GM23248 (cell line): ENCODE measurements around the gene SLC26A5. TPM values are rescaled to one million over a fixed set of nuclear protein-coding genes. Genes with fewer than 3 reads are reported as not detected.

Experiments
- DNase-seq: peaks from one replicate; pipeline ENCODE4 v3.0.0-alpha.2; 2015
- H2AFZ ChIP-seq: fragments of 200-600 bp; sonication (generic); 2 replicates; pipeline ENCODE4 v1.6.1; 2016; ENCODE audit warnings: antibody characterized with exemption
- H3F3A ChIP-seq: fragments of 200-600 bp; sonication (generic); 2 replicates; pipeline ENCODE4 v1.6.1; 2016; ENCODE audit warnings: mild to moderate bottlenecking, antibody characterized with exemption, mixed run types; ENCODE audit not compliant: insufficient read depth
- H3K27ac ChIP-seq: fragments of 200-600 bp; sonication (generic); 2 replicates; pipeline ENCODE4 v1.5.1; 2016; ENCODE audit warnings: mild to moderate bottlenecking
- H3K27me3 ChIP-seq: fragments of 200-600 bp; sonication (generic); replicated peaks from 2 replicates; pipeline ENCODE4 v1.6.1; 2016; ENCODE audit warnings: mild to moderate bottlenecking; ENCODE audit not compliant: insufficient read depth
- H3K36me3 ChIP-seq: fragments of 200-600 bp; sonication (generic); 2 replicates; pipeline ENCODE4 v1.6.1; 2016; ENCODE audit warnings: low read depth, mild to moderate bottlenecking
- H3K4me1 ChIP-seq: fragments of 200-600 bp; sonication (generic); 2 replicates; pipeline ENCODE4 v1.6.1; 2016; ENCODE audit warnings: mild to moderate bottlenecking; ENCODE audit not compliant: insufficient read depth
- H3K4me2 ChIP-seq: fragments of 200-600 bp; sonication (generic); one replicate; pipeline ENCODE4 v1.6.1; 2016; ENCODE audit warnings: mild to moderate bottlenecking; ENCODE audit not compliant: unreplicated experiment
- H3K4me3 ChIP-seq: fragments of 200-600 bp; sonication (generic); 2 replicates; pipeline ENCODE4 v1.5.1; 2016; ENCODE audit warnings: mild to moderate bottlenecking
- H3K79me2 ChIP-seq: fragments of 200-600 bp; sonication (generic); 2 replicates; pipeline ENCODE4 v1.6.1; 2016; ENCODE audit warnings: mild to moderate bottlenecking; ENCODE audit not compliant: insufficient read depth
- H3K9ac ChIP-seq: fragments of 200-600 bp; sonication (generic); 2 replicates; pipeline ENCODE4 v1.6.1; 2016; ENCODE audit warnings: mild to moderate bottlenecking
- H3K9me2 ChIP-seq: fragments of 200-600 bp; sonication (generic); 2 replicates; pipeline ENCODE4 v1.6.1; 2016; ENCODE audit warnings: mixed run types, mild to moderate bottlenecking, moderate library complexity; ENCODE audit not compliant: insufficient read depth
- H3K9me3 ChIP-seq: fragments of 200-600 bp; sonication (generic); one replicate; pipeline ENCODE4 v1.6.1; 2017; ENCODE audit warnings: low read depth
- H4K20me1 ChIP-seq: fragments of 200-600 bp; sonication (generic); 2 replicates; pipeline ENCODE4 v1.6.0; 2016; ENCODE audit not compliant: insufficient read depth
- EZH2 ChIP-seq: fragments of 200-600 bp; sonication (generic); IDR thresholded peaks from 2 replicates; pipeline ENCODE4 v1.6.1; 2018; ENCODE audit warnings: antibody characterized with exemption, mild to moderate bottlenecking; ENCODE audit not compliant: insufficient read depth, poor library complexity, severe bottlenecking
- EZH2phosphoT487 ChIP-seq: fragments of 200-600 bp; sonication (generic); IDR thresholded peaks from 2 replicates; pipeline ENCODE4 v1.6.1; 2018; ENCODE audit warnings: antibody characterized with exemption, moderate library complexity, mild to moderate bottlenecking, low read depth; ENCODE audit not compliant: insufficient read depth
- WGBS, 2 experiments: methylation state at CpG; one replicate each; pipeline ENCODE4 v1.1.6; 2015 to 2017; ENCODE audit warnings: low lambda C conversion rate in 2 of 2, low coverage in 1 of 2; ENCODE audit errors: missing lambda C conversion rate in 2 of 2; 5-methylcytosine and 5-hydroxymethylcytosine counted together
- in situ Hi-C: fragments of 300-500 bp; cut with MboI; formaldehyde crosslinking; loops from 2 replicates; pipeline ENCODE4 v1.15.0; 2020
- polyA plus RNA-seq: library from polyadenylated mRNA; unstranded; fragments of >200 nt; fragmentation: Nextera tagmentation; extraction: Ambion mirVana; gene quantifications from 2 replicates; pipeline ENCODE4 v1.2.1, GENCODE V29; 2016
- total RNA-seq: library from RNA; depleted of rRNA; stranded (reverse); fragments of >200 nt; shearing (Covaris generic); gene quantifications from 2 replicates; pipeline ENCODE4 v1.2.3, GENCODE V29; 2014

The SLC26A5 gene
- total and polyA plus RNA-seq, 2 experiments from 2014 or later = not detected

DNA sequence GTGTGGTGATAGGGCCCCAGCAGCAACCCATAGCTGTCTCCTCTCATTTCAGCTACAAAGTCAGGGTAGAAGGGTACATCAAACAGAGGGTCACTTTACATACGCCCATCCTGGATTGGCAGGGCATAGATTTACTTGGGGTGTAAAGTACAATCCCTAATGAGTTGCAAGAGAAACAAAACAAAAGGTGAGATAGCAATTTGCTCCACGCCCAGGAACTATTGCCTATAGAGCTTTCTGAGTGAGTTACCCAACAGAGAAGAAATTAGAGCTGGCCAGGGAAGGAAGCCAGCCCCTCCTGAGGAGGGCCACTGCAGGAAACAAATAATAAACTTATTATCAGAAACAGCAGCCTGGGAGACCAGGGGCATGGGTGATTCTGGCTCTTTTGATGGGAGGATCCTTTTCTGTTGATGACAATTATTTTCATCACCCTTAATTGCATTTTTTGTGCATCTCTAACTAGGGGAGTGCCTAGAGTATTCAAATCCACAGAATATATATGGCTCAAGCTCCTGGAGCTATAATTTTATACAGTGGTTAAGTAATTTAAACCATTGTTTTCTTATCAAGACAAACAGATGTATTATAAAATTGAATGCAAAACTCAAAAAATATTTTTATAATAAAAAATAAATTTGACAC, 47.4 kb downstream of the SLC26A5 start:
- Histone ChIP-seq H3K27ac (no peak overlapping the region), H3K4me1 (no peaks in the 10 kb centered on the region), H4K20me1 (no peaks in the 10 kb centered on the region), H3K27me3 (0 out of 2 replicates have a peak, but pooled peaks cover 3% of the 10 kb centered on the region), H3F3A (no peaks in the 10 kb centered on the region), H3K4me2 (no peak overlapping the region), H3K9me2 (no peaks in the 10 kb centered on the region), H3K36me3 (no peaks in the 10 kb centered on the region), H3K9ac (no peak overlapping the region), H3K9me3 (no peaks in the 10 kb centered on the region), H3K79me2 (no peaks in the 10 kb centered on the region), H3K4me3 (no peak overlapping the region), H2AFZ (no peak overlapping the region)
- in situ Hi-C loops = no loop called here
- no peak for TF ChIP-seq EZH2phosphoT487
- WGBS, 2 experiments = 8 to 22% methylated on average over 2 of the region's 2 CpGs
- DNase-seq = no peak

DNA sequence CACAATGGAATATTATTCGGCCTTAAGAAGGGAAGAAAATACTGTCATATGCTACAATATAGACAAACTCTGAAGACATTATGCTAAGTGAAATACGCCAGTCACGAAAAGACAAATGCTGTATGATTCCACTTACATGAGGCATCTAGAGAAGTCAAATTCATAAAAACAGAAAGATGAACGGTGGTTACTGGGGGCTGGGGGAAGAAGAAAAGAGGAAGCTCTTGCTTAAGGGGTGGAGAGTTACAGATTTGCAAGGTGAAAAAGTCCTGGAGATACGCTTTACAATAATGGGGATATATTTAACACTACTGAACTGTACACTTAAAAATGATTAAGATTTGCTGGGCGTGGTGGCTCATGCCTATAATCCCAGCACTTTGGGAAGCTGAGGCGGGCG, 49.5 kb downstream of the SLC26A5 start:
- Histone ChIP-seq H3K36me3 (no peaks in the 10 kb centered on the region), H3K9me3 (no peaks in the 10 kb centered on the region), H3F3A (no peaks in the 10 kb centered on the region), H3K4me1 (no peaks in the 10 kb centered on the region), H3K9me2 (no peaks in the 10 kb centered on the region), H4K20me1 (no peaks in the 10 kb centered on the region), H3K4me3 (no peak overlapping the region), H3K9ac (no peak overlapping the region), H3K79me2 (no peaks in the 10 kb centered on the region), H2AFZ (no peak overlapping the region), H3K27me3 (no peaks in the 10 kb centered on the region), H3K4me2 (no peak overlapping the region), H3K27ac (no peak overlapping the region)
- DNase-seq = no peak
- 42 to 54% methylated on average over 8 of the region's 8 CpGs for WGBS, 2 experiments
- in situ Hi-C loops = no loop called here
- TF ChIP-seq EZH2 (no peak), EZH2phosphoT487 (no peak)

DNA sequence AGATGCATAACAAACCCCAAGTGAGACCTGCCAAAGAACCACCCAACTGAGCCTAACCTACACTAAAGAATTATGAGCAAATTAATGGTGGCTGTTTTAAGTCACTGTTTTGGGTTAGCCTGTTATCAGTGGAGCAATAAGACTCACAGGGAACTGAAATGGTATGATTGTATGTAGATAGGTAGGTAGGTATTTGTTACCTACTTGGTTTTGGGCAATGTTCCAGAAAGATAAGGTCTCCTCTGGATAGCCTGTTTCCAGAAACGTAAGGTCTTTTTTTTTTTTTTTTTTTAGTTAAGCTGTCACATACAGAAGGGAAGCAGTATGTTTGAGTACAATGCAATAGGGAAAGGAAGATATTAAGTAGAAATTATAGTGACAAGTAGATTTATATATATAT, 50.9 kb downstream of the SLC26A5 start:
- Histone ChIP-seq H3K9me2 (no peaks in the 10 kb centered on the region), H3K4me3 (no peak overlapping the region), H3K27me3 (no peaks in the 10 kb centered on the region), H3K4me2 (no peak overlapping the region), H3K79me2 (no peaks in the 10 kb centered on the region), H3K36me3 (no peaks in the 10 kb centered on the region), H2AFZ (no peak overlapping the region), H3K9me3 (no peaks in the 10 kb centered on the region), H3K27ac (no peak overlapping the region), H3K9ac (no peak overlapping the region), H3K4me1 (no peaks in the 10 kb centered on the region), H3F3A (no peaks in the 10 kb centered on the region), H4K20me1 (no peaks in the 10 kb centered on the region)
- WGBS, 2 experiments = 75 to 77% methylated on average over 1 of the region's 1 CpG
- in situ Hi-C loops = no loop called here
- no peak for TF ChIP-seq EZH2phosphoT487
- TF ChIP-seq EZH2 = no peak
- DNase-seq = no peak

GRCh38 chr7:103394566-103394965, 51.4 kb downstream of the SLC26A5 start:
- Histone ChIP-seq H3K9me2 (no peaks in the 10 kb centered on the region), H3K27ac (no peak overlapping the region), H2AFZ (no peak overlapping the region), H3K4me2 (no peak overlapping the region), H4K20me1 (no peaks in the 10 kb centered on the region), H3K36me3 (no peaks in the 10 kb centered on the region), H3K27me3 (no peaks in the 10 kb centered on the region), H3F3A (no peaks in the 10 kb centered on the region), H3K4me3 (no peak overlapping the region), H3K4me1 (no peaks in the 10 kb centered on the region), H3K9ac (no peak overlapping the region), H3K9me3 (no peaks in the 10 kb centered on the region), H3K79me2 (no peaks in the 10 kb centered on the region)
- no peak for TF ChIP-seq EZH2phosphoT487
- TF ChIP-seq EZH2 = no peak
- no peak for DNase-seq
- in situ Hi-C loops = no loop called here
- 54 to 60% methylated on average over 4 of the region's 4 CpGs for WGBS, 2 experiments

GRCh38 chr7:103391976-103392375, 54.0 kb downstream of the SLC26A5 start:
- no peaks in the 10 kb centered on the region for H3K9me2 ChIP-seq
- no peaks in the 10 kb centered on the region for H3K36me3 ChIP-seq
- in situ Hi-C loops = no loop called here
- H3K27ac ChIP-seq = no peak overlapping the region
- H3K4me1 ChIP-seq = no peaks in the 10 kb centered on the region
- no peak overlapping the region for H2AFZ ChIP-seq
- H3F3A ChIP-seq = no peaks in the 10 kb centered on the region
- TF ChIP-seq EZH2phosphoT487 = no peak
- no peak overlapping the region for H3K4me3 ChIP-seq
- H3K9ac ChIP-seq = no peak overlapping the region
- H3K79me2 ChIP-seq = no peaks in the 10 kb centered on the region
- H3K27me3 ChIP-seq = no peaks in the 10 kb centered on the region
- DNase-seq = peak; percentile 20
- no peak overlapping the region for H3K4me2 ChIP-seq
- H4K20me1 ChIP-seq = no peaks in the 10 kb centered on the region
- H3K9me3 ChIP-seq = no peaks in the 10 kb centered on the region
- 66 to 69% methylated on average over 2 of the region's 2 CpGs for WGBS, 2 experiments
